ENCODE data around the gene ZNF750.

- TF ChIP-seq POLR2A (IDR thresholded peaks at IDR 0.05; ENCODE audit: low read length) (no peak), GATA1 (IDR thresholded peaks at IDR 0.05; ENCODE audit: low read depth, low read length) (no peak)
Measured at GRCh38 chr17:82868715-82869131, 28.9 kb upstream of the ZNF750 start.
